HUDEP-2 (cell line): ENCODE results near the gene KRTAP5-9.
"Not testable (repeated sequence)": the region's sequence is repeated elsewhere in the genome, so short reads cannot be mapped to it uniquely, and the experiment has no call there.

ENCODE experiments used
- DNase-seq, 76 experiments: peaks; one replicate each; lab custom pipeline; 2025; ENCODE audit not compliant: unreplicated experiment in 76 of 76; lab: John Stamatoyannopoulos, UW

The KRTAP5-9 gene

DNA sequence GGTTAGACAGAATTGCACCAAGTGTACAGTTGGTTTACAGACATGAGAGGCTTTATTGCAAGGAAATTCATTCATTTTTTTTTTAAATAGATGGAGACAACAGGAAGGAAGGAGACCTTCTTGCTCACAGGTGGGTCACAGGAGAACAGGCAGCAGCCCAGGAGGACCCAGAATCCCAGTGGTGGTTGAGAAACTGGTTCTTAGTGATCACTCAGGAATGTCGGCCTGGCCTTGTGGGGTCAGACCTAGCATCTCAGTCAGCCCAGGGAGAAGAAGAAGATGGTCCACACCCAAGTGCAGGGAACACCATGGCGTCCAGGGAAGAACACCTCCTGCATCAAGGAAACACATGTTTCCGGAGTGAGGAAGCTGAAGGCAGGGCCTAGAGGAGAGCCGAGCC is 33.6 kb downstream of the KRTAP5-9 start:
- DNase-seq = no peak

- no peak for DNase-seq
These were observed 34.2 kb downstream of the KRTAP5-9 start, which contains the start of gene KRTAP5-11 for GRCh38 chr11:71582309-71582895. Gene KRTAP5-11 (minus strand): TSS chr11:71582875. CDS start chr11:71582837, 38 bp downstream.

DNA sequence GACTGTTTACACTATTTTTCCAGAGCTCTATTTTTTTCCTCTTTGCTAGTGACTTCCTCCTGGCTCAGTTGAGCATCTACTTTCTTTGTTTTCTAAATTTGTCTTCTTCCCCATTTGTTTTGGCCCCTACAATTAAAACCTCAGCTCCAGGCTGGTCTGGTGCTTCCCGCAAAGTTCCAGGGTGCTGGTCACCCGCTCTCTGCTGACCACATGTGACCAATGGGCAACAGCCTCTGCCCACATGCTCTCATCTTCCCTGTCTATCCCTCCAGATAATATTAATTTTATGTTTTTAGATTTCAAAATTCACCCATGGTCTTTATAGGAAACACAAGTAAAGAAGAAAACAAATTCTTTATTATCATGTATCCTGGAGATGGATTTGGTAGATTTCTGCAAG is 34.7 kb downstream of the KRTAP5-9 start:
- not testable (repeated sequence) for DNase-seq

- DNase-seq = not testable (repeated sequence)
These were observed 37.5 kb downstream of the KRTAP5-9 start for GRCh38 chr11:71585673-71586072.

DNA sequence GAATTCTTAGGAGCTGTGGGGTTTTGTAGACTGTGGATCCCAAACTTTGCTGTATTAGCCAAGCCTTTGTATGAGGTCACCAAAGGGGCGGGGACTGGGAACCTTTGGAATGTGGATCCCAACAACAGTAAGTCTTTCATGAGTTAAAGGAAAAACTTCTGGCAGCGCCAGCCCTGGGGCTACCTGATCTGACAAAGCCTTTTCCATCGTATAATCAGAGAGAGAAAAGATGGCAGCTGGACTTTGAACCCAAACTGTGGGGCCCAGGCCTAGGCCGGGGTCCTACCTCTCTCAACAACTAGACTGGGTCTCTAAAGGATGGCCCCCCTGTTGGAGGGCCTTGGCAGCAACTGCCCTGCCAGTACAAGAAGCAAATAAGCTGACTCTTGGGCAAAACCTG is 40.1 kb downstream of the KRTAP5-9 start:
- not testable (repeated sequence) for DNase-seq

GRCh38 chr11:71588822-71589545 is 40.8 kb downstream of the KRTAP5-9 start:
- DNase-seq = peak in 3 of 76 experiments; percentile 2 to 12 (median 3)

DNA sequence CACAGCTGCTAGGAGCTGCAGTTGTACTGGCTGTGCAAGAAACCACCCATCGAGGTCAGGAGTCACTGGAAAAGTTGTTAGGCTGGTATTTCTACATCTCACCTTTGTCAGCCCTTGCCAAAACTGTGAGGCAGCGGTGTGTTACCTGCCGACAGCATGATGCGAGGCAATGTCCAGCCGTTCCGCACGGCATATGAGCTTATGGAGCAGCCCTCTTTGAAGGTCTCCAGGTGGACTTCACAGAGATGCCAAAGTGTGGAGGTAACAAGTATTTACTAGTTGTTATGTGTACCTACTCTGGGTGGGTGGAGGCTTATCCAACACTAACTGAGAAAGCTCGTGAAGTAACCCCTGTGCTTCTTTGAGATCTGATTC is 41.3 kb downstream of the KRTAP5-9 start:
- not testable (repeated sequence) for DNase-seq
